ENCODE measurements around the gene COMP.

Gene COMP

DNA sequence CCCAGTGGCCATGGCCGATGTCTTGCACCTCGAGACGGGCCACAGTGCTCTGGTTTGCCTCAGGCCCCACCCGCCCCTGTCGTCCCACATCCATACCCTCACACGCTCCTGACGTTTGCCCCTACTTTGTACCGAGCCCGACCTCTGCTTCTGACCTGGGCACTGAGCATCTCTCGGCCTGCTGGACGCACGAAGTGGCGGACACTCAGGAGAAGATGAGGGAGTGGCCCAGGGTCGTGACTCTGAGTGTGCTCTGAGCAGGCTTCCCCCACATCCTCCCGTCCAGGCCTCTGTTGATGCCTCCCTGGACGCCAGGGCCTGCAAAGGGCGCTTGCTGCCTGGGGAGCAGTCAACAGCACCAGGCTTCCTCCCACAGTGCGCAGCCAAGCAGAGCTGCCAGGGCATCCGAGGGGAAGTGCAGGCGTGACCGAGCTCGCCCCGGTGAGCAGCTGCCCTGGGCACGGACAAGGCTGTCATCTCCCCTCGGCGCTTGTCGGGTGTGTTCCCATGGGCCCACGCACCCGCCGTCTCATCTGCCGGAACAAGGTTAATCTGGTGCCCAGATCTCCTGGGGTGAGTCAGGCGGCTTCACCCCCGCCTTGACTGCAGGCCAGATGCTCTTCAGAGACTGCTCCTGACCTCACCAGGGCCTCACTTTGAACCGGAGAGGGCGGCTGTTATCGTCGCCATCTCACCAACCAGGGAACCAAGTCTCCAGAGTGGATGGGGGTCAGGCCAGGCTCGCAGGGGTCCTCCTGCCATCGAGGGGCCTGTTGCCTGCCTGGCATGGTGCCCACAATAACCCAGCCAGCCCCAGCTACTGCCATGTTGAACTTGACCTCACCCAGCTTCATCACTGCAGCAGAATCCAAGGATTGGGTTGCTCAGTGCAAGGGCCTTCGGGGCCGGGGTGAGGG is 27.2 kb downstream of the COMP start:
- Histone ChIP-seq H3K79me2 (ENCODE audit: control insufficient read depth, low read length) (no peaks in the 10 kb centered on the region), H3K4me1 (ENCODE audit: control insufficient read depth, low read length) (no peaks in the 10 kb centered on the region), H3K4me2 (ENCODE audit: low read length) (no peak overlapping the region), H3K4me3 (ENCODE audit: low read length) (no peak overlapping the region), H3K36me3 (ENCODE audit: control insufficient read depth, low read length) (no peaks in the 10 kb centered on the region), H3F3A (ENCODE audit: control insufficient read depth, insufficient read depth) (no peaks in the 10 kb centered on the region), H3K9me2 (replicated peaks; ENCODE audit: control insufficient read depth, low read length) (no peaks in the 10 kb centered on the region), H3K27ac (ENCODE audit: low read depth, low read length) (no peak overlapping the region), H3K27me3 (ENCODE audit: control insufficient read depth, low read length) (no peaks in the 10 kb centered on the region), H3K9me3 (ENCODE audit: control insufficient read depth, insufficient read depth, low read length) (no peaks in the 10 kb centered on the region), H4K20me1 (ENCODE audit: control insufficient read depth, insufficient read depth, low read depth, low read length) (no peaks in the 10 kb centered on the region)
- TF ChIP-seq, protein P1, sequence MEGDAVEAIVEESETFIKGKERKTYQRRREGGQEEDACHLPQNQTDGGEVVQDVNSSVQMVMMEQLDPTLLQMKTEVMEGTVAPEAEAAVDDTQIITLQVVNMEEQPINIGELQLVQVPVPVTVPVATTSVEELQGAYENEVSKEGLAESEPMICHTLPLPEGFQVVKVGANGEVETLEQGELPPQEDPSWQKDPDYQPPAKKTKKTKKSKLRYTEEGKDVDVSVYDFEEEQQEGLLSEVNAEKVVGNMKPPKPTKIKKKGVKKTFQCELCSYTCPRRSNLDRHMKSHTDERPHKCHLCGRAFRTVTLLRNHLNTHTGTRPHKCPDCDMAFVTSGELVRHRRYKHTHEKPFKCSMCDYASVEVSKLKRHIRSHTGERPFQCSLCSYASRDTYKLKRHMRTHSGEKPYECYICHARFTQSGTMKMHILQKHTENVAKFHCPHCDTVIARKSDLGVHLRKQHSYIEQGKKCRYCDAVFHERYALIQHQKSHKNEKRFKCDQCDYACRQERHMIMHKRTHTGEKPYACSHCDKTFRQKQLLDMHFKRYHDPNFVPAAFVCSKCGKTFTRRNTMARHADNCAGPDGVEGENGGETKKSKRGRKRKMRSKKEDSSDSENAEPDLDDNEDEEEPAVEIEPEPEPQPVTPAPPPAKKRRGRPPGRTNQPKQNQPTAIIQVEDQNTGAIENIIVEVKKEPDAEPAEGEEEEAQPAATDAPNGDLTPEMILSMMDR (IDR thresholded peaks at IDR 0.05; ENCODE audit: low read depth, low read length, poor library complexity, severe bottlenecking), result no peak
- TF ChIP-seq EZH2phosphoT487 (IDR thresholded peaks at IDR 0.05; ENCODE audit: borderline replicate concordance, low read length), result no peak

DNA sequence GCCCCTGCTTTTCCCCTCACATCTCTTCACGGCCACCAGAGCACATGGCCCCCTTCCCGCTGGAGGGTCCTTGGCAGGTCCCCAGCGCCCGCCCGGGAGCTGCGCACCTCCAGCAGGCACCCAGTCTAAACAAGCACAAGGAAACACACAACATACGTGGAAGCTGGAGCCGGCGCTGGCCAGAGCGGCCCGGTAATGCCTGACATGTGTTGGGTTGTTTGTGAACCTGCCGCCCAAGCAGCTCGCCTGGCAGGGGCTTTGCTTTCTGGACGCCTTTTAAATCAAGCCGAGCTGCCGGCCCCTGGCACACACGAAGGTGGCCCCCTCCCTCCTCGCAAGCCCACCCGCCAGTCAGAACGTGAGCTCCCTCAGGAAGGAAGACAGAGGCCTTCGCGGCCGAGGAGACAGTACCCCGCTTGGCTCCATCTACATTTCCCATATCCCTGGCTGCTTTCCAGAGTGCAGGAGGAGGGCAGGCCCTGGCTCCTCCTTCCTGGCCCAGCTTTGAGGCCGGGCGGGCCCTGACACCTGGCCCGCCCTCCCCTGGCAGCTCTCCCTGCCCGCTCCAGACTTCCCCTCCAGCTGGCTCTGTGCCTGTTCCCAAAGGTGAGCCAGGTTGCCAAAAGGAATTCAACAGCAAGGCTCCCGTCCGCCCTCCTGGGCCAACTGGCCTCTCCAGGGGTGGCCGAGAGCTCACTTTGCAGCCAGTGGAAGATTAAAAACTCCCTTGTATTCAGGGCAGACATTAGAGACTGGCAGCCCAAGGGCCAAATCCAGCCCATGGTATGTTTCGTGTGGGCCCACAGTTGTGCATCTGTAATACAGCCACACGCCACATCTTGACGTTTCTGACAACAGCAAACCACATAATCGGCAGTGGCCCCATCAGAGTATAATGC is 28.7 kb downstream of the COMP start:
- Histone ChIP-seq H3K27ac (ENCODE audit: low read depth, low read length) (no peak overlapping the region), H3K4me2 (ENCODE audit: low read length) (no peak overlapping the region), H4K20me1 (ENCODE audit: control insufficient read depth, insufficient read depth, low read depth, low read length) (no peaks in the 10 kb centered on the region), H3K4me3 (ENCODE audit: low read length) (no peak overlapping the region), H3K36me3 (ENCODE audit: control insufficient read depth, low read length) (no peaks in the 10 kb centered on the region), H3K27me3 (ENCODE audit: control insufficient read depth, low read length) (no peaks in the 10 kb centered on the region), H3K4me1 (ENCODE audit: control insufficient read depth, low read length) (no peaks in the 10 kb centered on the region), H3K9me2 (replicated peaks; ENCODE audit: control insufficient read depth, low read length) (no peaks in the 10 kb centered on the region), H3K9me3 (ENCODE audit: control insufficient read depth, insufficient read depth, low read length) (no peaks in the 10 kb centered on the region), H3F3A (ENCODE audit: control insufficient read depth, insufficient read depth) (no peaks in the 10 kb centered on the region), H3K79me2 (ENCODE audit: control insufficient read depth, low read length) (no peaks in the 10 kb centered on the region)
- no peak for TF ChIP-seq EZH2phosphoT487 (IDR thresholded peaks at IDR 0.05; ENCODE audit: borderline replicate concordance, low read length)
- TF ChIP-seq, protein P1 (IDR thresholded peaks at IDR 0.05; ENCODE audit: low read depth, low read length, poor library complexity, severe bottlenecking), result no peak

DNA sequence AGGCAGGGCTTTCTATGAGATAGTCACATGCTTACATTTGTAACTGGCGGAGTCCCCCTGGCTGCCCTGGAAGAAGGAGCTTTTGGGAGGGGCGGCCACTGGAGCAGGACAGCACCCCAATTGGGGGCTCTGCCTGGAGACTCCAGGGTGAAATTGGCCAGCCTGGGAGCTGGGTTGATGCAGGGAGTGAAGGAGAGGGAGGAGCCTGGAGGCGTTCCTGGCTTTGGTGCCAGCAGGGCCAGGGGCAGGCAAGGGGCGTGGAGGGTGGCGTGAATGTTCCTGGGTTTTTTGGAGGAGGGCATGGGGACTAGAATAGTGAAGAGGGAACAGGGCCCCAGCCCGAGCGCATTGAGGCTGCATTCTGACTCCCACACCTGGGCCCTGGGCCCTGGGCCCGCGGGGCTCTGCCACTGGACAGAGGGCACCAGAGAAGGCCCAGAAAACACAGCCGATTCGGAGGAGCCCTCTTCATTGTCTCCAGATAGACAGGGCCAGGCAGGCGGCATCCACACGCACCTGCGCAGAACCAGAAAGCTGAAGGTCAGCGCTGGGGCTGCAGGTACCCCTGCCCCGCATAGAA is 29.5 kb downstream of the COMP start:
- Histone ChIP-seq H3F3A (ENCODE audit: control insufficient read depth, insufficient read depth) (no peaks in the 10 kb centered on the region), H3K4me2 (ENCODE audit: low read length) (no peak overlapping the region), H3K79me2 (ENCODE audit: control insufficient read depth, low read length) (no peaks in the 10 kb centered on the region), H3K27me3 (ENCODE audit: control insufficient read depth, low read length) (no peaks in the 10 kb centered on the region), H3K4me1 (ENCODE audit: control insufficient read depth, low read length) (no peaks in the 10 kb centered on the region), H3K27ac (ENCODE audit: low read depth, low read length) (no peak overlapping the region), H3K4me3 (ENCODE audit: low read length) (no peak overlapping the region), H3K9me2 (replicated peaks; ENCODE audit: control insufficient read depth, low read length) (no peaks in the 10 kb centered on the region), H3K9me3 (ENCODE audit: control insufficient read depth, insufficient read depth, low read length) (no peaks in the 10 kb centered on the region), H3K36me3 (ENCODE audit: control insufficient read depth, low read length) (no peaks in the 10 kb centered on the region), H4K20me1 (ENCODE audit: control insufficient read depth, insufficient read depth, low read depth, low read length) (no peaks in the 10 kb centered on the region)
- no peak for TF ChIP-seq EZH2phosphoT487 (IDR thresholded peaks at IDR 0.05; ENCODE audit: borderline replicate concordance, low read length)
- TF ChIP-seq, protein P1 (IDR thresholded peaks at IDR 0.05; ENCODE audit: low read depth, low read length, poor library complexity, severe bottlenecking), result no peak
